TTC549 (cell line): ENCODE measurements around the gene OR2T3.
"Not testable (repeated sequence)": the region's sequence is repeated elsewhere in the genome, so short reads cannot be mapped to it uniquely, and the experiment has no call there.

Experiments used
- FAIRE-seq: peaks from 2 replicates; lab custom pipeline; 2012; peaks lifted over from hg19 to GRCh38; lab: Jason Lieb, UNC

The OR2T3 gene

DNA sequence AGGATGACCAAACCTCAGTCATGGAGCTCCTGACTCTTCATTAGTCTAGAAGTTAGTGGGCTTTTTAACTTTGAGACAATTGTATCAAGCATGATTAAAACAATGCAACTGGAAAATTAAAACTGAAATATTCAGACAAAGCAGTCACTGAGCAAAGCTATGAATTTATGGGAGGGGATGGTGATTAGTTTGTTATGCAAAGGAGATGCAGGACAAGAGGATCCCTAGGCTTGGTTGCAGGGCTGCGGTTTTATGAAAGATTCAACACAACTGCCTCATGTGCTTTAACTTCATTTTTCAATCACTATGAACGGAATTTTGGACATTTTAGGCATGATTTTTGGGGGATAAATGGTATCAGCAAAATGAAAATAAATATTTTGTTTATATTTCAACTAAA is 1.0 kb upstream of the OR2T3 start:
- not testable (repeated sequence) for FAIRE-seq

DNA sequence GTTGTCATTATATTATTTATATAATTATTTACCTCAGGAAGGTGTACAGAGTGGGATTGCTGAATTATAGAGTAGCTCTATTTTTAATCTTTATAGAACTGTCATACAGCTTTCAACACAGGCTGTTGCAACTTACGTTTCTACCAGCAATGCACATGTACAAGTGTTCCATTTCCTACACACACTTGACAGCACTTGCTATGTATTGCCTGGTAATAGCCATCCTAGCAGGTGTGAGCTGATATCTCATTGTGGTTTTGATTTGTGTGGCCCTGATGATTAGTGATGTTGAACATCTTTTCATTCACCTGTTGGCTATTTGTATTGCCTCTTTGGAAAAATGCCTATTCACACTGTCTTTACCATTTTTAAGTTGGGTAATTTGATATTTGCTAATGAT is 2.5 kb downstream of the OR2T3 start:
- not testable (repeated sequence) for FAIRE-seq

DNA sequence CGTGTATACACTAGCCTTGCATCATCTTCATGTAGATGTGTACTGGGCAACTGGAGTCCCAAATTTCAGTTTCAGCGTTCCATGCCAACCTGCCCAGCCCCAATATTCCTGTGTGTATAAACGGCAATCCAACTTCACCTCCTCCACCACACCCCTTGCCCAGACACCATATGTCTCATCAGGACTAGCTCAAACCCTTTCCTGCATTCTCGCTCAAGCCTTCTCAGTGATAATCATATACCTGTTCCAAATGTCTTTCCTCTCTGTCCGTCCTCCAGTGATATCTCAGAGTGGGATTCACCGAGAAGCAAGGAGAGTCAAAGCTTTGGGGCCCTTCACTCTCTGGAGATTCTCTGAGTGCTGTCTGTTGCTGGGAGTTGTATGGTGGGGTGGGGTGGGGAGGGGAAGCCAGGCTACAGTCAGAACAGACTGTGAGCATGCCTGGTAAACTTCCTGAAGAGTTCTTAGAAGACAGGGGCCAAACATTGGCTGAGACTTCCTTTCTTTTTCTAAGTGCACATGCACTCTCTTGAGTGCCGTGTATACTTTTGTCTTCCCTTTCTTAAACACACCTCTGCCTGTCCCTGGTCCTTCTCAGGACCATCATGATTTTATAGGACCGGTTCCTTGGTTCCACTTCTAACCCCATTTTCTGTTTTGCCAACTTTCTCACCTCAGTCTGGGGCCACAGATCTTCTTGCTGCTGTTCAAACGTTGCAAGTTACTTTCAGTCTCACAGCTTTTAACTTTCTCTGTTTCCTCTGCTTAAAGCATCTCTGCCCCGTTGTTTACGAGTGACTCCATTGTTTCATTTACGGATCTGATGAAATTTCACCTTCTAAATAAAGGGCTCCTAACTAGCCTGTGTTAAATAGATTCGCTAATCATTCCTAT is 8.8 kb downstream of the OR2T3 start:
- FAIRE-seq = not testable (repeated sequence)

DNA sequence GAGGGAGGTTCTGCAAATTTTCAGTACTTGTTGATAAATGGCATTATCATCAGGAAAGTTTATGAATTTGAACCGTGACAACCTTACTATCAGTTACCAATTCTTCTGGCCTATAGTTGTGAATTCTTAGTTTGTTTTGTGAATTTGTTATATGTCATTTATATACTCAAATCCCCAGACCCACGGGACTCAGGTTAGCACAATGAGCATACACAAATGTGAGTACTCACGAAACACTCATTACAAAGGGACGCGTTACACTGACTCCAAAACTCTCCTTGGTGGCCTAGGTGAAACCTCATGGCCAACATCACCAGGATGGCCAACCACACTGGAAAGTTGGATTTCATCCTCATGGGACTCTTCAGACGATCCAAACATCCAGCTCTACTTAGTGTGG is 15.1 kb downstream of the OR2T3 start, which contains the start of gene OR2T5:
Gene OR2T5, plus strand, starts transcription at position 301 of the 400 bp plus-strand sequence. Its CDS starts 0 bp downstream, at position 301.
- FAIRE-seq = not testable (repeated sequence)

- not testable (repeated sequence) for FAIRE-seq
These were observed 23.5 kb downstream of the OR2T3 start for GRCh38 chr1:248496661-248497060.

DNA sequence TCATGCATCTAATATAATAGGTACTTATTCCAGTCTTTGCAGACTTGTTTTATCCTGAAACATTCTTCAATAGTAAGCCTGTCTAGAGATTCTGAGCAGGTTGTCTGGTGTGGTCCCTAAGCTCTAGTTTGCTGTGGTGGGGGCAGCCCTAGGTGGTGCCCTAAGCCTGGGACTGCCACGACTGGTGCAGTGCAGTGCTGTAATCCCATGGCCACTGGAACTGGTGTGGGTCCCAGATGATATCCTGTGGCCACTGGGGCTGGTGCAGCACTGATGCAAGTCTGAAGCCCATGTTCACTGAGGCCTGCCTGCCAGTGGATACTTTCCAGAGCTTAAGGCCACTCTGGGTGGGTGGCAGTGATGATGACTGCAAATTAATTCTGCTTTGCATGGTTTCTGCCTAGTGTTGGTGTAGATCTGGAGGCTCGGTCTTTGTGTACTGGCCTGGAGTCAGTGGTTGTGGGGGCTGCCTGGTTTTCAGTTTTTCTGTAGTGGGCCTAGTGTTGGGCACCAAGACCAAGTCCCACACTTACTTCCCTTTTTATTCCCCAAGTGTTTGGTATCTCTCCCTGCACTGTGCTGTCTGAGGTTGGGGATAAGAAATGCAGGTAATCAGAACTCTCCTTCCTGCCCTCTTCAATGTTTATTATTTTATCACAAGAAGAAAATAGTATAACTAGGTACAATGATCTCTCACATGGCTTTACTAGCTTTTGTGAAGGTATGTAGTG is 27.3 kb downstream of the OR2T3 start:
- not testable (repeated sequence) for FAIRE-seq

- FAIRE-seq = peak; percentile 98
These were observed 34.6 kb downstream of the OR2T3 start, which contains the start of gene OR2G6 for GRCh38 chr1:248507773-248508172. Gene OR2G6, plus strand, starts transcription at chr1:248508073. Its CDS starts 13,574 bp downstream, at chr1:248521647.

DNA sequence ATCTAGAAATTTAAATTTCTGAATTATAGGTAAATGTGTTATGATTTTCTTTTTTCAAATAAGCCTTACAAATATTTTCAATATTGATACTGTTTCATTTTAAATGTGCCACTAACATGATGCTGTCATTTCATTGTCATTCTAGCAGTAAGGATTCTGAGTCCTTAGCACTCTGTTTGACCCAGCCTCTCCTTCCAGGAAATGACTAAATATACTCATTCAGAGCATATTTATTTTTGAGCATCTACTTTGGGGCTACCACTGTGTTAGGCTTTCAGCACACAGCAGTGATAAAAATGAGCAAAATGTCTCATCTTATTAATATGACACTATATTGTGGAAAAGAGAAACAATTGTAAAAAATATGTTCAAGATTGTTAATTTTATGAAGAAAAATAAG is 37.1 kb downstream of the OR2T3 start:
- not testable (repeated sequence) for FAIRE-seq

GRCh38 chr1:248521856-248522255 is 48.7 kb downstream of the OR2T3 start:
- FAIRE-seq = no peak
